Posterior vena cava (tissue), 2 donors: Measurements from ENCODE around the gene TMEM245. TPM values are rescaled to one million over a fixed set of nuclear protein-coding genes. Genes with fewer than 3 reads are reported as not detected.

ENCODE experiments used
- DNase-seq: peaks from one replicate; pipeline ENCODE4 v3.0.0-alpha.2; 2020; ENCODE audit warnings: low spot score
- intact Hi-C, 2 donors: fragments of 100-400 bp; cut with DNase I; formaldehyde crosslinking; loops; one replicate each; pipeline versions ENCODE4 v1.14.1 to v1.14.2; 2022 to 2023
- total RNA-seq, 2 donors: library from RNA; stranded (reverse); fragmentation: NEBNext Ultra II Directional; extraction: Animal tissue kit (Norgen Biotek cat#: 25700); gene quantifications; one replicate each; pipeline ENCODE4 v1.2.1, GENCODE V29; 2021
- donor health status: DM: yes; HTN: yes; CAD: no.
- donor health status: DM: yes; HTN: yes; CAD: no.

Gene TMEM245
- total RNA-seq, 2 donors from 2014 or later, result 44.9 to 52.3 TPM

- no peak for DNase-seq
- intact Hi-C loops, result no loop called here
Observed at GRCh38 chr9:109110329-109111021, 9.3 kb downstream of the TMEM245 start.

DNA sequence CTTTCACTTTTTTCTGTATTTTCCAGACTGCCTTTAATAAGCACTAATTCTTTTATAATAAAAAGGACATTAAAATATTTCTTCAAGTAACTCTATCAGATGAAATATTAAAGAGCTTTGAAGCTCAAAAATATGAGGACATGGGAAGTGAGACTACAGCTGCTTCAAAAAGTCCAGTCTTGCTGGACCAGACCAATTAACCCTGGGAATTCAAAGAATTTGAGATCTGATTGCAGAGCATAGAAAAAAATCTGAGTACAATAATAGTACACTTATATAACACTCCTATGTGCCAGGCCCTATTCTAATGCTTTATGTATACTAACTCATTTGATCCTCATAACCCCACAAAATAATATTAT, 9.8 kb downstream of the TMEM245 start:
- intact Hi-C loops, result loop anchor here in 1 of 2 donors (5.0 kb wide), 1 partner anchor 757 kb away; no protein-coding TSS in a partner anchor

DNA sequence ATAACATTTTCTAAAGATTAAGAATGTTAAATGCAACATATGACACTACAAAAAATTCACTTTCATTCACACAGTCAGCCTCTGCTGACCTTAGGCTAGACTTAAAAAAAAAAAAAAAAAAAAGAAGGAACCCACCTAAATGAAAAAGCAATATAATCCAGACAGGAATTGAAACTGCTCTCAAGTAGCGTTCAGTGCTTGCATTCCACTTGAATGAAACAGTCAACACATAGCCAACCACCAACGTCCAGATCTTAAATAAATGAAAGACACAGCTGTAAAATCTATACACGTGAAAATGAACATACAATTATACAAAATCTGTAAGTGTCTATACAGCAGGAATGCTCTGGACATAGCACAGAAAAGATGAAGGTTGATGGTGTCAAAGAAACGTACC, 11.4 kb downstream of the TMEM245 start:
- intact Hi-C loops, result loop anchor here in 1 of 2 donors (5.0 kb wide), 1 partner anchor 759 kb away; no protein-coding TSS in a partner anchor
- no peak for DNase-seq

More for the DNA sequence above, 9.8 kb downstream of the TMEM245 start:
- DNase-seq, result no peak

GRCh38 chr9:109107402-109108240, 12.1 kb downstream of the TMEM245 start:
- intact Hi-C loops, result loop anchor here in 1 of 2 donors (5.0 kb wide), 1 partner anchor 760 kb away; no protein-coding TSS in a partner anchor
- no peak for DNase-seq

DNA sequence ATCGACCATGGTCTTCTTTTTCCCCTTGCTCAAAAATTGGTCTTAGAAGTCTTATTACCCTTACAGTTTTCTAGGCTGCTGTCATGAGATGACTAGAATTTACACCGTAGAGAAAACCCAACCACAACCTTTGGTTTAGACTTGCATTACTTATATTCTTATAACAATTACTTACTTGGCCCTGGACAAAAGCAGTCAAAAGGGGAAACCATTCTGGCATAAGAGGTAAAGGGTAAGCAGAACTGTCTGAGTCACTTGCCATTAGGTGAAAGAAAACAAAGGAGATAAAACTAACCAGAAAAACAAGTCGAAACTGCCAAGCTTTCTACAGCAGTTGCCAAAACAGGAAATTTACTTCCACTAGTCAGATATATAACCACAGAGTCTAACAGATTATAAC, 17.9 kb downstream of the TMEM245 start:
- intact Hi-C loops, result no loop called here
- DNase-seq, result no peak

DNA sequence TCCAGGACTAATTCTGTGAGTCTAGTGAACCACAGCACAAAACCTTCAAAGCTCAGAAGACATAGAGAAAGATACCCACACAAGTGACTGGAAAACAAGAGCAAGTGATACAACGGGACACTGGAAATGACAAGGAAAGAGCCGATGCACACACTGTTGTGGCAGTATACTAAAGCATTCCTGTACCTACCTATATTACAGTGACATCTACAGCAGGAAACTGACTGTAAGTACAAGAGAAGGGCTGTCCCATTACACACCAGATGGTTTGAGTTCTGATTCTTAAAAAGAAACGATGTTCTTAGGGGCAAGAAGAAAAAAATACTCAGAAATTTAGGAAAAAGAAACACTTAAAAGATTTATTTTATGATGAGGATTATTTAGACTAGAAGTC, 18.5 kb downstream of the TMEM245 start:
- intact Hi-C loops, result no loop called here
- no peak for DNase-seq

- no peak for DNase-seq
- intact Hi-C loops, result no loop called here
Observed at GRCh38 chr9:109100543-109101201, 19.1 kb downstream of the TMEM245 start.

GRCh38 chr9:109098960-109099308, 20.8 kb downstream of the TMEM245 start:
- no peak for DNase-seq
- intact Hi-C loops, result no loop called here

DNA sequence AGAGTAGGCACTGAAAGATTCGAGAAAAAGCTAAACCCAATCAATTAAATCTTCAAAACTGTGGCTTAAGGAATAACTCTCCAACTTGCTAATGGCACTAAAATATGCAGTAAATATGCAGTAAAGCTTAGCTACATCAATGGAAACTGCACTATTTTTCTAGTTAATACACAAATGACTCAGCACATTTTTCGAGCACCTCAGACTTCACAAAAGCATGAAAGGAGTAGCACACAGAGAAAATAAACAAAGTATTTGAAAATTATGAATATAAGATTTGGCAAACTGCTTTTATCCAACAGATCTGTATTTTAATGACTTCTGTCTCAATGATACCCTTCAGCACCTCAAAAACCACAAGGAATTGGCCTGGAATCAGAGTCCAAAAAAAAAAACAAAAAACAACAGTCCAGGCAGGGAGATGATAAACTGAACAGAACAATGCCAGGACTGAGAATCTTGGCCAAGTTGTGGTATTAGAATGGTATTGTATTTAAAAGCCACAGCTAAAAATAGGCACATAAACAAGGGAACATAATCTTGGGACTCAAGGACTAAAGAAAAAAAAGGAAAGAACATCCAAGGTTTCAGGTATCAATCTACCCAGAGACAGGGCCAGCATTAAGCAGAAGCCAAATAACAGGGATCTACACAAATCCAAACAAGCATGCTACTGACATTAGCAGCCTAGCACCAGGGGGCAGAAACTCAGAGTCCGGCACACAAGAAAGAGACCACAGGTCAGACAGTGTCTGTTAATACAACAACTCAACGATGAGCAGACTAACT, 21.4 kb downstream of the TMEM245 start:
- intact Hi-C loops, result no loop called here
- DNase-seq, result no peak

- intact Hi-C loops, result no loop called here
Observed at GRCh38 chr9:109097146-109097545, 22.6 kb downstream of the TMEM245 start.

DNA sequence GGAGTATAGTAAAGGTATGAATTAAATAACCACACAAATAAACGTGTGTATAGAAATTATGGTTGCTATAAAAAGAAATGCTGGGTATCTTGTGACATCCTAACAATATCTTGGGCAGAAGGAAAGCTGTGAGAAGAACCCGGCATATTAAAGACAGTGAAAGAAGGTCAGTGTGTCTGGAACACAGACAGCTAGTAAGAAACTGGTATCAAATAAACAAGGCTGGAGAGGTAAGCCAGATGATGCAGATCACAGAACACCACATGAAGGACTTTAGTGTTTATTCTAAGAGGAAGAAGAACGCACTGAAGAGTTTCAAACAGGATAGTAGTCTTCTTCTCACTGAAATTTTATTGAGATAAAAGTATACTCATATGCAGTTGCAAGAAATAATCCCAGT, 24.4 kb downstream of the TMEM245 start:
- intact Hi-C loops, result no loop called here
- DNase-seq, result no peak

More at GRCh38 chr9:109097146-109097545, 22.6 kb downstream of the TMEM245 start:
- no peak for DNase-seq

- DNase-seq, result no peak
- intact Hi-C loops, result no loop called here
Observed at GRCh38 chr9:109094268-109094667, 25.5 kb downstream of the TMEM245 start.

DNA sequence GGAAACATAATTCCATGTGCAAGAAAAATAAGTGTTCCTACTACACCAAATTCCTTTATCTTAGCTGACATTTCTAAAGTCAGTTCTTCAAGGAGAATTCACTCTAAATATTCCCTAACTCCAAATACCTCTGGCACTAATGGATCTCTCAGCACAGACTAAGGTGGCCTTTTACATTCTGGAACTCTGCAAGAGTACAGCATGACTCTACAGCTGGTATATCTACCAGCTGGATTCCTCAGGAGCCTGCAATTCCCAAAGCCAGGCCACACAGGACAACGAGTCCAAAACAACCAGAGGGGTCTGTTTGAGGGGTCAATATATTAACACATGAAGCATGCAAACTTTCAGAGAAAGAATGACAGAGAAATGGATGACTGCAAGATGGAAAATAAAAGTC, 27.2 kb downstream of the TMEM245 start:
- DNase-seq, result no peak
- intact Hi-C loops, result no loop called here

GRCh38 chr9:109092051-109092580, 27.6 kb downstream of the TMEM245 start:
- no peak for DNase-seq
- intact Hi-C loops, result no loop called here

- DNase-seq, result no peak
- intact Hi-C loops, result no loop called here
Observed at GRCh38 chr9:109088221-109088620, 31.5 kb downstream of the TMEM245 start.

DNA sequence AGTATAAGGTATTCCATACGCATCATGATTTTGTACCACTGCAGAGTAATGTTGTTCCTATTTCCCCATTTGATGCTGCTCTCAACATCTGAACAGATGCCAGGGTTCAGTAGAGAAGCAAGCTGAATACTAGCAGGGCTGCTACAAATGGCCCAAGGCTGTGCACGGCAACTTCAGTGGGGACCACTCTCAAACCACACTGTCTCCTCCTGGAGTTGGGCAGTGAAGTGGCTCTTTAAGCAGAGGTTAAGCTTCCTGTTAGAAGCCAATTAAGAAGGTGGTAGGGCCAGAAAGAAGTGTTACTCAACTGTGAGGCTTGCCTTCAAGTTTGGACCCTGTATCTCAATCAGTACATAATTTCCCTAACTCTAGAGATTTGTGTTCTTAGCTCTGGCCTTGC, 32.0 kb downstream of the TMEM245 start:
- intact Hi-C loops, result no loop called here
- DNase-seq, result no peak

- intact Hi-C loops, result no loop called here
- DNase-seq, result no peak
Observed at GRCh38 chr9:109086221-109086620, 33.5 kb downstream of the TMEM245 start.

- no peak for DNase-seq
- intact Hi-C loops, result no loop called here
Observed at GRCh38 chr9:109085510-109085909, 34.2 kb downstream of the TMEM245 start.

DNA sequence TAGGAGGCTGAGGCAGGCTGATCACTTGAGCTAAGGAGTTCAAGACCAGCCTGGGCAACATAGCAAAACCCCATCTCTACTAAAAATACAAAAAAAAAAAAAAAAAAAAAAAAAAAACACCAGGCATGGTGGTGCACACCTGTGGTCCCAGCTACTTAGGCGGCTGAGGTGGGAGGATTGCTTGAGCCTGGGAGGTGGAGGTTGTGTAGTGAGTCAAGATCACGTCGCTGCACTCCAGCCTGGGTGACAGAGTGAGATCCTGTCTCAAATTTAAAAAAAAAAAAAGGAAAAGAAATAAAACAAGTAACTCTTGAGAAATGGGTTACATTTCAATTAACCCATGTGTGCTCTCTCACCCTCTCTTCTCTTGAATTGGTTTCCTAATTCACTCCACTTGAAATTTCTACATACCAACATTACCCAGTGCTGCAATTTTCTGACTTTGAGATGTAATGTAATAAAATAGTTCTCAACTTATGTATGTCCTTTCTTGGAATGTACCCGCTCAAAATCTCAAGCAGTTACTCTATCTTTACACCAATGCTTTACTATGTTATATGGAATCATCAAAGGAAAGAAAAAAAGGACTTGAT, 35.8 kb downstream of the TMEM245 start:
- intact Hi-C loops, result loop anchor here in 1 of 2 donors (2.0 kb wide), 1 partner anchor 77 kb away; no protein-coding TSS in a partner anchor
- DNase-seq, result no peak
